Measurements from ENCODE around the gene CDH22. TPM values are rescaled to one million over a fixed set of nuclear protein-coding genes. Genes with fewer than 3 reads are reported as not detected.

The CDH22 gene
- total and polyA plus RNA-seq, 2 experiments from 2014 or later, result 0.08 to 0.10 TPM

- no peaks in the 10 kb centered on the region; the same call in 1 of the 2 replicates for H4K20me1 ChIP-seq (replicated peaks; ENCODE audit: insufficient read depth)
- H3K4me1 ChIP-seq (ENCODE audit: insufficient read depth), result no peaks in the 10 kb centered on the region; the same call in none of the 2 replicates
- H3K4me3 ChIP-seq, result no peak overlapping the region
- DNase-seq (ENCODE audit: low spot score), result no peak
- Mint-ChIP-seq H3K27ac (no peak overlapping the region), H3K27me3 (ENCODE audit: insufficient read depth, low read depth, poor library complexity) (peaks cover 13% of the 10 kb centered on the region), H3K9me3 (no peaks in the 10 kb centered on the region), H3K36me3 (ENCODE audit: low read depth) (no peaks in the 10 kb centered on the region), H3K4me3 (no peak overlapping the region), H3K4me1 (peaks cover 6% of the 10 kb centered on the region; the same call in 2 of the 3 replicates)
- no peak for ATAC-seq
- H3K27me3 ChIP-seq (ENCODE audit: insufficient read depth), result peaks cover 24% of the 10 kb centered on the region
- no peaks in the 10 kb centered on the region for H3K36me3 ChIP-seq (ENCODE audit: insufficient read depth)
- no peak overlapping the region for H3K4me2 ChIP-seq
- no peaks in the 10 kb centered on the region for H3F3A ChIP-seq (replicated peaks; ENCODE audit: low read depth)
- no peak for TF ChIP-seq CTCF (conservative IDR thresholded peaks at IDR 0.05; ENCODE audit: low read depth in 2 of 2)
- TF ChIP-seq REST (IDR thresholded peaks at IDR 0.05; ENCODE audit: unreplicated experiment), result no peak
- TF ChIP-seq, protein P1, sequence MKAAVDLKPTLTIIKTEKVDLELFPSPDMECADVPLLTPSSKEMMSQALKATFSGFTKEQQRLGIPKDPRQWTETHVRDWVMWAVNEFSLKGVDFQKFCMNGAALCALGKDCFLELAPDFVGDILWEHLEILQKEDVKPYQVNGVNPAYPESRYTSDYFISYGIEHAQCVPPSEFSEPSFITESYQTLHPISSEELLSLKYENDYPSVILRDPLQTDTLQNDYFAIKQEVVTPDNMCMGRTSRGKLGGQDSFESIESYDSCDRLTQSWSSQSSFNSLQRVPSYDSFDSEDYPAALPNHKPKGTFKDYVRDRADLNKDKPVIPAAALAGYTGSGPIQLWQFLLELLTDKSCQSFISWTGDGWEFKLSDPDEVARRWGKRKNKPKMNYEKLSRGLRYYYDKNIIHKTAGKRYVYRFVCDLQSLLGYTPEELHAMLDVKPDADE (IDR thresholded peaks at IDR 0.05), result no peak
- no peak for TF ChIP-seq CREB1 (CRISPR knock-in tag; IDR thresholded peaks at IDR 0.05; ENCODE audit: low read depth)
- no peak for TF ChIP-seq POLR2AphosphoS5 (IDR thresholded peaks at IDR 0.05; ENCODE audit: low read depth)
- TF ChIP-seq STAT1 (IDR thresholded peaks at IDR 0.05; ENCODE audit: unreplicated experiment), result no peak
- no peak for TF ChIP-seq NANOG (IDR thresholded peaks at IDR 0.05; ENCODE audit: borderline replicate concordance)
- TF ChIP-seq, protein P2, sequence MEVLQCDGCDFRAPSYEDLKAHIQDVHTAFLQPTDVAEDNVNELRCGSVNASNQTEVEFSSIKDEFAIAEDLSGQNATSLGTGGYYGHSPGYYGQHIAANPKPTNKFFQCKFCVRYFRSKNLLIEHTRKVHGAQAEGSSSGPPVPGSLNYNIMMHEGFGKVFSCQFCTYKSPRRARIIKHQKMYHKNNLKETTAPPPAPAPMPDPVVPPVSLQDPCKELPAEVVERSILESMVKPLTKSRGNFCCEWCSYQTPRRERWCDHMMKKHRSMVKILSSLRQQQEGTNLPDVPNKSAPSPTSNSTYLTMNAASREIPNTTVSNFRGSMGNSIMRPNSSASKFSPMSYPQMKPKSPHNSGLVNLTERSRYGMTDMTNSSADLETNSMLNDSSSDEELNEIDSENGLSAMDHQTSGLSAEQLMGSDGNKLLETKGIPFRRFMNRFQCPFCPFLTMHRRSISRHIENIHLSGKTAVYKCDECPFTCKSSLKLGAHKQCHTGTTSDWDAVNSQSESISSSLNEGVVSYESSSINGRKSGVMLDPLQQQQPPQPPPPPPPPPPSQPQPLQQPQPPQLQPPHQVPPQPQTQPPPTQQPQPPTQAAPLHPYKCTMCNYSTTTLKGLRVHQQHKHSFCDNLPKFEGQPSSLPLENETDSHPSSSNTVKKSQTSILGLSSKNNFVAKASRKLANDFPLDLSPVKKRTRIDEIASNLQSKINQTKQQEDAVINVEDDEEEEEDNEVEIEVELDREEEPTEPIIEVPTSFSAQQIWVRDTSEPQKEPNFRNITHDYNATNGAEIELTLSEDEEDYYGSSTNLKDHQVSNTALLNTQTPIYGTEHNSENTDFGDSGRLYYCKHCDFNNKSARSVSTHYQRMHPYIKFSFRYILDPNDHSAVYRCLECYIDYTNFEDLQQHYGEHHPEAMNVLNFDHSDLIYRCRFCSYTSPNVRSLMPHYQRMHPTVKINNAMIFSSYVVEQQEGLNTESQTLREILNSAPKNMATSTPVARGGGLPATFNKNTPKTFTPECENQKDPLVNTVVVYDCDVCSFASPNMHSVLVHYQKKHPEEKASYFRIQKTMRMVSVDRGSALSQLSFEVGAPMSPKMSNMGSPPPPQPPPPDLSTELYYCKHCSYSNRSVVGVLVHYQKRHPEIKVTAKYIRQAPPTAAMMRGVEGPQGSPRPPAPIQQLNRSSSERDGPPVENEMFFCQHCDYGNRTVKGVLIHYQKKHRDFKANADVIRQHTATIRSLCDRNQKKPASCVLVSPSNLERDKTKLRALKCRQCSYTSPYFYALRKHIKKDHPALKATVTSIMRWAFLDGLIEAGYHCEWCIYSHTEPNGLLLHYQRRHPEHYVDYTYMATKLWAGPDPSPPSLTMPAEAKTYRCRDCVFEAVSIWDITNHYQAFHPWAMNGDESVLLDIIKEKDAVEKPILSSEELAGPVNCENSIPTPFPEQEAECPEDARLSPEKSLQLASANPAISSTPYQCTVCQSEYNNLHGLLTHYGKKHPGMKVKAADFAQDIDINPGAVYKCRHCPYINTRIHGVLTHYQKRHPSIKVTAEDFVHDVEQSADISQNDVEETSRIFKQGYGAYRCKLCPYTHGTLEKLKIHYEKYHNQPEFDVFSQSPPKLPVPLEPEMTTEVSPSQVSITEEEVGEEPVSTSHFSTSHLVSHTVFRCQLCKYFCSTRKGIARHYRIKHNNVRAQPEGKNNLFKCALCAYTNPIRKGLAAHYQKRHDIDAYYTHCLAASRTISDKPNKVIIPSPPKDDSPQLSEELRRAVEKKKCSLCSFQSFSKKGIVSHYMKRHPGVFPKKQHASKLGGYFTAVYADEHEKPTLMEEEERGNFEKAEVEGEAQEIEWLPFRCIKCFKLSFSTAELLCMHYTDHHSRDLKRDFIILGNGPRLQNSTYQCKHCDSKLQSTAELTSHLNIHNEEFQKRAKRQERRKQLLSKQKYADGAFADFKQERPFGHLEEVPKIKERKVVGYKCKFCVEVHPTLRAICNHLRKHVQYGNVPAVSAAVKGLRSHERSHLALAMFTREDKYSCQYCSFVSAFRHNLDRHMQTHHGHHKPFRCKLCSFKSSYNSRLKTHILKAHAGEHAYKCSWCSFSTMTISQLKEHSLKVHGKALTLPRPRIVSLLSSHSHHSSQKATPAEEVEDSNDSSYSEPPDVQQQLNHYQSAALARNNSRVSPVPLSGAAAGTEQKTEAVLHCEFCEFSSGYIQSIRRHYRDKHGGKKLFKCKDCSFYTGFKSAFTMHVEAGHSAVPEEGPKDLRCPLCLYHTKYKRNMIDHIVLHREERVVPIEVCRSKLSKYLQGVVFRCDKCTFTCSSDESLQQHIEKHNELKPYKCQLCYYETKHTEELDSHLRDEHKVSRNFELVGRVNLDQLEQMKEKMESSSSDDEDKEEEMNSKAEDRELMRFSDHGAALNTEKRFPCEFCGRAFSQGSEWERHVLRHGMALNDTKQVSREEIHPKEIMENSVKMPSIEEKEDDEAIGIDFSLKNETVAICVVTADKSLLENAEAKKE (CRISPR knock-in tag; IDR thresholded peaks at IDR 0.05), result no peak
- H3K79me2 ChIP-seq (replicated peaks; ENCODE audit: insufficient read depth), result no peaks in the 10 kb centered on the region
- no peak overlapping the region for H3K27ac ChIP-seq (ENCODE audit: low read depth)
- no peaks in the 10 kb centered on the region for H3K9me2 ChIP-seq (ENCODE audit: insufficient read depth)
- no peak overlapping the region for H2AFZ ChIP-seq
Measured at GRCh38 chr20:46255440-46256104, 52.7 kb downstream of the CDH22 start.

Data from GM23338 (cell line).